Bone marrow (tissue), 2 donors: ENCODE measurements around the gene ZNF680.
A peak's percentile ranks its signal among the peaks of the same experiment; 100 is the strongest.
"Not testable (repeated sequence)": the region's sequence is repeated elsewhere in the genome, so short reads cannot be mapped to it uniquely, and the experiment has no call there.

Experiments used
- DNase-seq, 2 donors: peaks; one replicate each; lab custom pipeline; 2025; lab: John Stamatoyannopoulos, UW

The ZNF680 gene

GRCh38 chr7:64562626-64563278, at the start of gene ZNF680:
ZNF680 (minus strand) TSS chr7:64563071; CDS start chr7:64562954, 117 bp downstream.
- DNase-seq: peak; percentile 77 to 92

GRCh38 chr7:64612452-64612851, 49.6 kb upstream of the ZNF680 start:
- DNase-seq: no peak

- DNase-seq: no peak
Observed at GRCh38 chr7:64611717-64612116, 48.8 kb upstream of the ZNF680 start.

GRCh38 chr7:64610997-64611396, 48.1 kb upstream of the ZNF680 start:
- no peak for DNase-seq

GRCh38 chr7:64608116-64608910, 45.4 kb upstream of the ZNF680 start:
- DNase-seq: no peak

- DNase-seq: no peak
Observed at GRCh38 chr7:64606385-64606784, 43.5 kb upstream of the ZNF680 start.

GRCh38 chr7:64603271-64603670, 40.4 kb upstream of the ZNF680 start:
- DNase-seq: no peak

- DNase-seq: no peak
Observed at GRCh38 chr7:64602518-64602917, 39.6 kb upstream of the ZNF680 start.

GRCh38 chr7:64602086-64602485, 39.2 kb upstream of the ZNF680 start:
- DNase-seq: no peak

GRCh38 chr7:64599359-64599758, 36.5 kb upstream of the ZNF680 start:
- DNase-seq: no peak

GRCh38 chr7:64590971-64591370, 28.1 kb upstream of the ZNF680 start:
- DNase-seq: no peak

- no peak for DNase-seq
Observed at GRCh38 chr7:64581926-64582894, 19.3 kb upstream of the ZNF680 start.

- DNase-seq: no peak
Observed at GRCh38 chr7:64581391-64581790, 18.5 kb upstream of the ZNF680 start.

- DNase-seq: no peak
Observed at GRCh38 chr7:64574540-64575099, 11.7 kb upstream of the ZNF680 start.

- DNase-seq: not testable (repeated sequence)
Observed at GRCh38 chr7:64570284-64570605, 7.4 kb upstream of the ZNF680 start.

GRCh38 chr7:64569372-64570283, 6.8 kb upstream of the ZNF680 start:
- DNase-seq: not testable (repeated sequence)

- no peak for DNase-seq
Observed at GRCh38 chr7:64562256-64562625, 630 bp downstream of the ZNF680 start.

GRCh38 chr7:64559206-64559605, 3.7 kb downstream of the ZNF680 start:
- DNase-seq: no peak

- DNase-seq: no peak
Observed at GRCh38 chr7:64558781-64559180, 4.1 kb downstream of the ZNF680 start.

GRCh38 chr7:64558323-64558705, 4.6 kb downstream of the ZNF680 start:
- DNase-seq: no peak
